Anterior cingulate cortex (tissue), 58 donors: ENCODE measurements around the gene PLA2G4E.
A peak's percentile ranks its signal among the peaks of the same experiment; 100 is the strongest.

ENCODE experiments used
- DNase-seq, 58 donors: peaks; one replicate each; lab custom pipeline; 2025; lab: John Stamatoyannopoulos, UW

Gene PLA2G4E

GRCh38 chr15:41995476-41995855 lies 25.4 kb downstream of the PLA2G4E start:
- DNase-seq, result no peak

DNA sequence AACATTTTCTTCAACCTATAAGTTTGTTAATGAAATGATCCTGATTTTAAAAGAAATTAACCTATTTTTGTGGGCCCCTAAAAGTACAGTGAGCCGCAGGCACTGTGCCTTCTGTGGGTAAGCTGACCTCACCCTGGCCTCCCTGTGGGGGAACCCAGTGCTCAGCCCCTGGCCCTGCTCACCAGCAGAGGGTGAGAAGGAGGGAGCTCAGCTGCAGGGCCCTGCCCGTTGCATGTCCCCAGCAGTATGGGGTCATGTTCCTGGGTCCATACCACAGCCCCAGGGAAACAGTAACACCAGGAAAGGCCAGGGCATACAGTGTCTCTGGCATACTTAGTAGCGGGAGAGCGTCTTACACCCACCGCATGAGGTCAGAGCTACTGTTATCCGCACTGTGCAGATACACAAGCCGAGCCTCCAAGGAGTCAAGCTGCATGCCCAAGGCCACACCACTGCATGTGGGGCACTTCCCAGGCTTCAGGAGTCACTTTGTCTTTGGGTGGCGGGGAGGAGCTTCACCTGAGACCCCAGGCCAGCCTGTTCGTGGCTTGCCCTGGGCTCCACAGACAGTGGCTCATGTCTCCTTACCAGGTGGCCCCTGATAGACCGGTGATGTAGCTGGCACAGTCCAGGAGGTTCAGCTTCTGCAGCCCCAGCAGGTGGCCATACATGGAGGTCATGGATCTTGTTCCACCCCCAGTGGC lies 25.9 kb downstream of the PLA2G4E start:
- DNase-seq, result no peak

DNA sequence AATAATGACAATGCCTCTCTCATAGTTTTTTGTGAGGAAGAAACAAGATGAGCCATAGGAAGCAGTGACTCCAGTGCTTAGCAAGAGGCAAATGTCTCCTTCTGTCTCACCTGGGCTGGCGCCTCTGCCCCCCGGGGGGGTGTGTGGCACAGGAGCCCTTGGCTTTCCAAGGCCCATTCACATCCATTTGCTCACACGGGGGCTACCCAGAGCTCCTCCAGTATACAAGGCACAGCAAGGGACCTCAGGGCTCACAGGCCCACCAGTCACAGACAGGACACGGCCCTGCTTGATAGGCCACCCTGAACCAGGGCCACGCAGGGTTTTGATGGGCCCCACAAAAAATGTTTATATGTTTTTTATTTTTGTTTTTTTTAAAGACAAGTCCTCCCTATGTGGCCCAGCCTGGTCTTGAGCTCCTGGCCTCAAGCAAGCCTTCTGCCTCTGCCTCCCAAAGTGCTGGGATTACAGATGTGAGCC lies 26.6 kb downstream of the PLA2G4E start:
- DNase-seq, result no peak

- DNase-seq, result peak in 1 of 58 donors; percentile 4
These were observed 27.2 kb downstream of the PLA2G4E start for GRCh38 chr15:41993472-41994170.

- DNase-seq, result no peak
These were observed 28.0 kb downstream of the PLA2G4E start for GRCh38 chr15:41992803-41993190.

DNA sequence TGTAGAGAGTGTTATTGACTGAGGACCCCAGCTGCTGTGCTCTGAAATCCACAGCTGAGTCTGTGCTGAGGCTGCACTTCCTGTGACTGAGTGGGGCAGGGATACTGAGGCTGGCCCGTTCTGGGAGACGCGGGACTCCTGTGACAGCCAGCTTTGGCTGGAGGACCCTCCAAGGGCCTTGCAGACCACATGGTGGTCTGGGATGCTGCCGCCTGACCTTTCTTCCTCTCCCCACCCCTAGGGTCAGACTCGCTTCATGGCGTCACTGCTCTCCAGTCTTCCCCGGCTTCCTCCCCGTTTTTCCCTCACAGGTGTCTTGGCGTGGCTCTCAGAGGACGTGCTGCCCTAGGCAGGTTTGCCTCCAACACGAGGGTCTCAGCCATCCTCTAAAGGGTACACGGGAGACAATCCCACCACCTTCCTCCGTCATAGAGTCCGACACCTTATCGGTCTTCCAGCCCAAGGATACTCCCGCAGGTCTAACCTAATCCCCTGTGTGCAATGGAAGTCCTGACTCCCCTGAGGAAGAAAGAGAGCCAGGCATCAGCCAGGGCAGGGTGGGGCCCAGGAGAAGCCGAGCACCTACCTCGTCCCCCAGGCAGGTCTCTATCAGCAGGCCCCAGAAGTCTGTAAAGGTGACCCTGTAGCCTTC lies 28.6 kb downstream of the PLA2G4E start:
- DNase-seq, result no peak

- DNase-seq, result no peak
These were observed 30.2 kb downstream of the PLA2G4E start for GRCh38 chr15:41990691-41991090.

- DNase-seq, result no peak
These were observed 30.6 kb downstream of the PLA2G4E start for GRCh38 chr15:41990243-41990605.

- peak in 57 of 58 donors; percentile 8 to 89 (median 58) for DNase-seq
These were observed 31.1 kb downstream of the PLA2G4E start for GRCh38 chr15:41989573-41990242.

DNA sequence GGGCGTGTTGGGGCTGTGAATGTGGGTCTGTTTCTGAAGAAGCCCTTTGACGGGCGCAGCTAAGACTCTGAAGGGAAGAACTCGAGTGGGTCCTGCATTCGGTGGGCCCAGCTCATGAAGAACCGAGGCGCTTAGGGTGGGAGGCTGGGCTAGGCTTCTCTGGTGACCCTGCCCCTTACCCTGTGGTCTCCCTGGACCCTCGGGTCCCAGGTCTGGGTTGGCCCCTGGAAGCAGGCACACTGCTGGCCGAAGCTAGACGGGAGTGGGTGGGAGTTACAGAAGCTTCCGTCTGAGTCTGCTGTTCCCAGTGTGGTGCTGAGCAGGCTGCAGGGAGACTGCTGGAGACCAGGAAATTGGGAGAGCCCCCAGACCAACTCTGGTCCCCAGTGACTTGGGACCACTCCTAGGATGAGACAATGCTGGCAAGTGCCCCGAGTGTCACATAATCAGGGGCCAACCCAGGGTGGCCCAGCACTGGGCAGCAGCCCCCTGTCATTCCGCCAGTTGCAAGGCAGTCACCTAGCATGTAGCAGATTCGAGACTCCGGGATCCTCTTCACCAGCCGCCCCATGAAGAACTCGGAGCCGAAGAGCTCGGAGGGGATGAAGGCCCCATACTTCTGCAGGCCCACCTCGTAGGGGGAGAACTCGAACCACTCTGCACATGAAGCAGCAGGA lies 31.8 kb downstream of the PLA2G4E start:
- no peak for DNase-seq

DNA sequence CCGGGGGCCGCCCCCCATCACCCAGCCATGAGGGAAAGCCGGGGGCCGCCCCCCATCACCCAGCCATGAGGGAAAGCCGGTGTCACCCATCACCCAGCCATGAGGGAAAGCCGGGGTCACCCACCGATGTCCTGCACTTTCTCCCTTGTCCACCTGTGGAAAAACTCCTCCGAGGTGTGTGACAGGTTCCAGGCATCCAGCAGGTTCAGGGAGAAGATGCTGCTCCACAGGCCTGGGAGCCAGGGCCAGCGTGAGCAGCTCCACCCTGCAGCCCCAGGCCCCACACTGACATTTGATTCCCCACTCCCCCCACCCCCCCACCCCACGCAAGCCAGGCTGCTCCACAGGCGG lies 32.9 kb downstream of the PLA2G4E start:
- no peak for DNase-seq

GRCh38 chr15:41987246-41987924 lies 33.5 kb downstream of the PLA2G4E start:
- DNase-seq, result no peak

DNA sequence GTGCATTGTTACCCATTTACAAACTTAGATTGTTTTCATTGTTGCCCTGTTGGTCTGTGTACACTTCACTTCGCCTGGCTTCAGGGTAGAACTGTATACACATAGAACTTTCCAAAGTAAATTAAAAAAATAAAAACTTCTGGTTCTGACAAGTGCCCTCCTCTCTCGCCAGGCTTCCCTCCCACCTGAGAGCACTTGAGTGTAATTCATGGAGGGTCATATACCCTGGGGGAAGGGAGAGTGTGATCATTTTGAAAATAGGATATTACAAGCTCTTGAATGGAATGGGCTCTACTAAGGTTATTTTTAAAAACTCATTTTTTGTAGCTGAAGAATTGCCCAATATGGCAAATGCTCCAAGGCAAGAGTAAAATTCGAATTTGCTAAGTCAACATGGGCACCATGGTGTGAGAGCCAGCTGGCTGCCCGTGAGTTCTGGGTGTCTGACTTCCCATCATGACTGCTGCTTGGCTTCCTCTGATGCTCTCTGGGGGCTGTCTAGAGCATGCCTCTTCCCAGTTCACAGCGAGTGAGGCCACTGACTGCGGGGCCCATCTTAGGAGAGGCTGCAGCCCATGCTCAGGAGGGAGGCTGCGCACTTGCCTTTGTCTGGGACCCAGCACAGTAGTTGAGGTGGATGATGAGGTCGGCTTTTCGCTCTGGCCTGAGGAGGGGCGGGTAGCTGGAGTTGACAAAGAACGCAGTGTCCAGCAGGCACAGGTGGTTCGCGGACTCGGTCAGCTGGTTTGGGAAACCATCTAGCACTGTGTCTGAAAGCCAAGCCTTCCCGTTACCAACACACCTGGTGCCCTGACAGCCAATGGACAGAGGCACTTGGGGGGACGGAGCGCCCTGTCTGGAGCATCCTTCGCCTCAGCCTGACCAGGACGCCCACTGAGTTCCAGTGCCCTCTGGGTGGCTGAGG lies 35.3 kb downstream of the PLA2G4E start:
- DNase-seq, result no peak

DNA sequence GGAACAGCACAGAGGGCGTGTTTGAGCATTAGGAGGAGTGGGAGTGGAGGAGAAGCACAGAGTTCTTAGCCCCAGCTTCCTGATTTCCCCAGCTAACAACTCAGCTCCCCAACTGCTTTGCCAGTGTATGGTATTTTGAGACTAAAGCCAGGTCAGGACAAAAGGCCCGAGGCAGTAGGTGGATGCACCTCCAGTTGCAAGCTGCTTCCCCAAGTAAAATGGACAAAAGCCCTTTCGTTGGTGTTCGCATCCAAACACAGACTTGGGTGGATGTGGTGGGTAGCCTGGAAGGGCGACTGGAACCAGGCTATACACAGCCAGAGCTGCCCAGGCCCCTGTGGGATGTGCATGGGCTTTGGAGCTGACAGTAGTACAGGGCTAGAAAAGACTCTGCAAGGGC lies 36.2 kb downstream of the PLA2G4E start:
- DNase-seq, result no peak

DNA sequence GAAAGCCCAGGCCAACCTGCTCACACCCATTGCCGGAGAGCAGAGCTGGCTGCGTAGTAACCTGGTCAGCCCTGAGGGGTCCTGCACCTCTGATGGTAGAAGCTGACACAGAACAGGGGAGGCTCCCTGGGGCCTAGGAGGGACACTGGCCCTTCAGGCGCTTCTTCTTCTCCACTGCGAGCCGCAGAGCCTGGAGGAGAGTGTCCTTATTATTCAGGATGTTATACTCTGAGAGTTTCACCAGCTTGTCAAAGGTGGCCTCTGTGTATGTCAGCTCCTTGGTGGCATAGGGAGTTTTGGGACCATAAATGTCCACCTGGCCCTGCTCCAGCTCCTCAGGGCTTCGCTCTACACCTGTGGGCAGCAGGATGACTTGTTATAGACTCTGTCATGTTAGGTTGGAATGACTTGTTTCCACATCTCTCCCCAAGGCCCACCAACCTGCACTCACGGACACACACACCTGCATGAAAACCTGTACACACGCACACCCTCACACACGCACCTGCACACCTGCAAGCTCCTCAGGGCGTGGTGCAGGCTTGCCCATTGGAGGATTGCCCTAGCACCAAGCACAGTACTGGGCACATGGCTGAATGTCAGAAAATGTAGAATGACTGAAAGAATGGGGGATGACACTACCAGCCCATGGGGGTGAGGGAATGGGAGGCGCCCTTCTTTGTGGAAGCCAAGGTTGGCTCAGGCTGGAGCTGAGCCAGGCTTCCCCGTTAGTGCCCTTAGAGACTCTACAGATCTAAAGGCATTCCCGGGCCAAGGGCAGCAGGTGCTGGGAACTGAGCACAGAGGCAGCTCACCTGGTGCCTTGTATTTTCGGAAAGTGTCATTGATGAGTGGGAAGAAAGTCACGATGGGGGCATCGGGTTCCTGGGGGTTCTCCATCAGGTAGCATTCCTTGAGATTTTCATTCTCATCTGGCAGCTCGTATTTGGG lies 36.9 kb downstream of the PLA2G4E start:
- no peak for DNase-seq

DNA sequence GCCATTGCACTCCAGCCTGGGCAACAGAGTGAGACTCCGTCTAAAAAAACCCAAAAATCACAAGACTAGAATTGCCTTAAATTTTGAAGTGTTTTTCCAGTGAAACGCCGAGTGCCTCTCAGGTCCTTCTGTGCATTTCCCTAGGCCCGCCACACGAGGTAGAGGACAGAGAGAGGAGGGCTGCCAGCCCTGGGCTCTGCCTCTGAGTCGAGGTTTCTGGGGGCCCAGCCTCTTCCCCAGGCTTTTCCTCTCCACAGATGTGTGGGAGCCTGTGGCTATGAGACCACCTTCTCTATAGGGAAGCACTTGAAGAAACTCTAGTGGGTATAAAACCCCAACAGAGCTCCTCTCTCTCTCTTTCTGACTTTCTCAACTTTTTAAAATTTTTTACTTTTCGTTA lies 37.6 kb downstream of the PLA2G4E start:
- no peak for DNase-seq

DNA sequence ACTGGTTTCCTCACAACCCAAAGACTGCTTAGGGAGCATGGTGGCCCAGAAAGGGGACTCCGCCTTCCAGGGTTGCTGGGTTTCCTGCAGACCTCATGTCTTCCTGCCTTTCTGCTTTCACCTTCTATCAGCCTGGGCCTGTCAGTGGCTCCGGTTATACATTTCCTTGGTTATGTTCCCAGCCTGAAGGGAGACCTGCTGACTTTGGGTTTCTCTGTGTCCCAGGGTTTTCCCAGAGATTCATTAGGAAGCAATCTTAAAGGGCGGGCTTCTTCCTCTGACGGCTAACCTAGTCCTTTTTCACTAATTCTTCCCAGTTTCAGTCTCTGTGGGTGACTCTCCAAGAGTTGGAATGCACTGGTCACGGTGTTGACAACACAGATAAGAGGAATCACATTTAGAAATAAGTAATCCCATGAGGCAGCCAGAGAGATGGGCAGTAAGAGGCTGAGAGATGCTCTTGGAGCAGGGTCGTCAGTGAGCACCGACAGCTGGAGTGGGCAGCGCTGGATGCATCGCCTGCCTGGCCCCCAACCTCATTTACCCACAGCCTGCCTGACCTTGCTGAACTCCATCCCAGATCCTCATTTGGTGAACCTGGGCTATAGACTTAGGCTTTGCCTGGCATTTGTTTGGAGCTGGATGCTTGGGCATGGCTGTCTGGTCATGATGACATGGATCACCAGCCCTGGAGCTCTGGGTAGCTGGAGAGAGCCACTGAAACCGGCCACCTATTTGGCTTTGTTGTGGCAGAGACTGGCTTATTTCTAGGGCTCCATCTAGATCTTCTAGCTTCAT lies 38.5 kb downstream of the PLA2G4E start:
- no peak for DNase-seq
